Measurements from ENCODE around the gene OGFOD2. TPM values are rescaled to one million over a fixed set of nuclear protein-coding genes. Genes with fewer than 3 reads are reported as not detected.

OGFOD2 gene
- total RNA-seq, 1 experiment from 2014 or later, result 35.6 TPM

GRCh38 chr12:122947352-122947792 is 27.7 kb upstream of the OGFOD2 start:
- intact Hi-C loops (cut with micrococcal nuclease), result loop anchor here (2.0 kb wide), 3 partner anchors 31 to 61 kb away; no protein-coding TSS in a partner anchor
- Histone ChIP-seq H3F3A (ENCODE audit: low read length, unreplicated experiment) (no peaks in the 10 kb centered on the region), H3K27ac (ENCODE audit: low read length) (peak overlapping the region; percentile 94), H3K4me3 (ENCODE audit: low read length) (no peak overlapping the region), H4K20me1 (ENCODE audit: low read length) (no peaks in the 10 kb centered on the region), H3K9me3 (ENCODE audit: low read length) (no peaks in the 10 kb centered on the region), H3K9ac (ENCODE audit: low read length) (peak overlapping the region; percentile 75), H3K4me2 (ENCODE audit: low read length) (peak overlapping the region; percentile 45), H2AFZ (ENCODE audit: low read length) (no peak overlapping the region), H3K4me1 (ENCODE audit: insufficient read depth, low read length) (peaks cover 66% of the 10 kb centered on the region), H3K9me2 (replicated peaks; ENCODE audit: low read length) (no peaks in the 10 kb centered on the region), H3K79me2 (ENCODE audit: low read length) (peaks cover 5% of the 10 kb centered on the region; the same call in 1 of the 2 replicates), H3K36me3 (ENCODE audit: low read depth, low read length) (no peaks in the 10 kb centered on the region), H3K27me3 (ENCODE audit: low read length) (no peaks in the 10 kb centered on the region)
- ChIA-PET POLR2A (ENCODE audit: unreplicated experiment) (interaction anchor here (0.6 to 1.0 kb wide), 3 partner anchors 49 to 63 kb away, joined by 5 to 7 read pairs (median 7); no protein-coding TSS in a partner anchor), CTCF (interaction anchor here (0.6 to 1.3 kb wide), 3 partner anchors 49 to 291 kb away, joined by 3 to 9 read pairs (median 3); no protein-coding TSS in a partner anchor)
- TF ChIP-seq CTCF (conservative IDR thresholded peaks at IDR 0.05; ENCODE audit: low read depth, low read length) (0 out of 2 replicates have a peak, but pooled peaks have one; percentile 9), EZH2phosphoT487 (IDR thresholded peaks at IDR 0.05; ENCODE audit: borderline replicate concordance, low read length) (no peak)
- TSS peak; percentile 70 for BruUV-seq (replicated peaks)
- DNase-seq (no peak), ATAC-seq (no peak)

GRCh38 chr12:122948605-122949004 is 26.4 kb upstream of the OGFOD2 start:
- Histone ChIP-seq H3K9me3 (ENCODE audit: low read length) (no peaks in the 10 kb centered on the region), H3K4me1 (ENCODE audit: insufficient read depth, low read length) (peaks cover 55% of the 10 kb centered on the region), H3K27me3 (ENCODE audit: low read length) (no peaks in the 10 kb centered on the region), H3K4me2 (ENCODE audit: low read length) (no peak overlapping the region), H3K9me2 (replicated peaks; ENCODE audit: low read length) (no peaks in the 10 kb centered on the region), H3K9ac (ENCODE audit: low read length) (no peak overlapping the region), H3K79me2 (ENCODE audit: low read length) (peaks cover 5% of the 10 kb centered on the region; the same call in 1 of the 2 replicates), H3K36me3 (ENCODE audit: low read depth, low read length) (no peaks in the 10 kb centered on the region), H2AFZ (ENCODE audit: low read length) (no peak overlapping the region), H4K20me1 (ENCODE audit: low read length) (no peaks in the 10 kb centered on the region), H3K27ac (ENCODE audit: low read length) (no peak overlapping the region), H3F3A (ENCODE audit: low read length, unreplicated experiment) (no peaks in the 10 kb centered on the region), H3K4me3 (ENCODE audit: low read length) (no peak overlapping the region)
- POLR2A ChIA-PET (ENCODE audit: unreplicated experiment), result no interaction called here
- no peak for DNase-seq
- no peak for TF ChIP-seq EZH2 (IDR thresholded peaks at IDR 0.05; ENCODE audit: low read length, unreplicated experiment)
- no peak for TF ChIP-seq EZH2phosphoT487 (IDR thresholded peaks at IDR 0.05; ENCODE audit: borderline replicate concordance, low read length)
- no peak for TF ChIP-seq CTCF (conservative IDR thresholded peaks at IDR 0.05; ENCODE audit: low read depth, low read length)
- no peak for ATAC-seq
- CTCF ChIA-PET, result interaction anchor here (1.0 kb wide), 1 partner anchor 88 kb away, joined by 4 read pairs; no protein-coding TSS in a partner anchor
- intact Hi-C loops (cut with micrococcal nuclease), result no loop called here
- BruUV-seq (replicated peaks), result no TSS peak

- peaks cover 5% of the 10 kb centered on the region; the same call in 1 of the 2 replicates for H3K79me2 ChIP-seq (ENCODE audit: low read length)
- POLR2A ChIA-PET (ENCODE audit: unreplicated experiment), result no interaction called here
- H4K20me1 ChIP-seq (ENCODE audit: low read length), result no peaks in the 10 kb centered on the region
- no peak for TF ChIP-seq CTCF (conservative IDR thresholded peaks at IDR 0.05; ENCODE audit: low read depth, low read length)
- no peak for TF ChIP-seq EZH2 (IDR thresholded peaks at IDR 0.05; ENCODE audit: low read length, unreplicated experiment)
- TF ChIP-seq EZH2phosphoT487 (IDR thresholded peaks at IDR 0.05; ENCODE audit: borderline replicate concordance, low read length), result no peak
- H3F3A ChIP-seq (ENCODE audit: low read length, unreplicated experiment), result no peaks in the 10 kb centered on the region
- no peaks in the 10 kb centered on the region for H3K9me3 ChIP-seq (ENCODE audit: low read length)
- ATAC-seq, result no peak
- no peak overlapping the region for H2AFZ ChIP-seq (ENCODE audit: low read length)
- no TSS peak for BruUV-seq (replicated peaks)
- no peak overlapping the region for H3K27ac ChIP-seq (ENCODE audit: low read length)
- CTCF ChIA-PET, result interaction anchor here (1.0 kb wide), 1 partner anchor 89 kb away, joined by 4 read pairs; no protein-coding TSS in a partner anchor
- DNase-seq, result no peak
- no peak overlapping the region for H3K4me2 ChIP-seq (ENCODE audit: low read length)
- H3K4me3 ChIP-seq (ENCODE audit: low read length), result no peak overlapping the region
- H3K9ac ChIP-seq (ENCODE audit: low read length), result no peak overlapping the region
- H3K27me3 ChIP-seq (ENCODE audit: low read length), result no peaks in the 10 kb centered on the region
- intact Hi-C loops (cut with micrococcal nuclease), result no loop called here
- peaks cover 47% of the 10 kb centered on the region for H3K4me1 ChIP-seq (ENCODE audit: insufficient read depth, low read length)
- H3K9me2 ChIP-seq (replicated peaks; ENCODE audit: low read length), result no peaks in the 10 kb centered on the region
- no peaks in the 10 kb centered on the region for H3K36me3 ChIP-seq (ENCODE audit: low read depth, low read length)
These were observed 25.6 kb upstream of the OGFOD2 start for GRCh38 chr12:122949405-122949804.
